A673 (cell line): ENCODE data around the gene IGSF10.

ENCODE experiments used
- EZH2 ChIP-seq: fragments of 200-600 bp; sonication (generic); IDR thresholded peaks from 2 replicates; pipeline ENCODE4 v1.6.1; 2017; ENCODE audit warnings: borderline replicate concordance, low read depth, mild to moderate bottlenecking, mixed read lengths, antibody characterized with exemption, low read length; ENCODE audit not compliant: poor library complexity, severe bottlenecking
- TF ChIP-seq, protein P1 (sequence below): fragments of 300-800, 200-600 bp; sonication (generic); conservative IDR thresholded peaks from 2 replicates; pipeline ENCODE4 v1.5.1; 2017; ENCODE audit warnings: low read depth, mild to moderate bottlenecking, antibody characterized with exemption, low read length, moderate library complexity, mixed read lengths

GRCh38 chr3:151446002-151446340, 14.9 kb downstream of the IGSF10 start:
- TF ChIP-seq, protein P1, sequence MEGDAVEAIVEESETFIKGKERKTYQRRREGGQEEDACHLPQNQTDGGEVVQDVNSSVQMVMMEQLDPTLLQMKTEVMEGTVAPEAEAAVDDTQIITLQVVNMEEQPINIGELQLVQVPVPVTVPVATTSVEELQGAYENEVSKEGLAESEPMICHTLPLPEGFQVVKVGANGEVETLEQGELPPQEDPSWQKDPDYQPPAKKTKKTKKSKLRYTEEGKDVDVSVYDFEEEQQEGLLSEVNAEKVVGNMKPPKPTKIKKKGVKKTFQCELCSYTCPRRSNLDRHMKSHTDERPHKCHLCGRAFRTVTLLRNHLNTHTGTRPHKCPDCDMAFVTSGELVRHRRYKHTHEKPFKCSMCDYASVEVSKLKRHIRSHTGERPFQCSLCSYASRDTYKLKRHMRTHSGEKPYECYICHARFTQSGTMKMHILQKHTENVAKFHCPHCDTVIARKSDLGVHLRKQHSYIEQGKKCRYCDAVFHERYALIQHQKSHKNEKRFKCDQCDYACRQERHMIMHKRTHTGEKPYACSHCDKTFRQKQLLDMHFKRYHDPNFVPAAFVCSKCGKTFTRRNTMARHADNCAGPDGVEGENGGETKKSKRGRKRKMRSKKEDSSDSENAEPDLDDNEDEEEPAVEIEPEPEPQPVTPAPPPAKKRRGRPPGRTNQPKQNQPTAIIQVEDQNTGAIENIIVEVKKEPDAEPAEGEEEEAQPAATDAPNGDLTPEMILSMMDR, result no peak
- TF ChIP-seq EZH2, result no peak
